ENCODE results near the gene GRIK4. TPM values are rescaled to one million over a fixed set of nuclear protein-coding genes. Genes with fewer than 3 reads are reported as not detected.

Gene GRIK4
- polyA plus RNA-seq, 1 of the 3 experiments (the other 2 are of a cell fraction), result 0.03 TPM

- no peak for TF ChIP-seq REST (IDR thresholded peaks at IDR 0.05; ENCODE audit: low read depth, low read length)
- TF ChIP-seq GABPA (IDR thresholded peaks at IDR 0.05; ENCODE audit: low read depth), result no peak
- TF ChIP-seq MEF2A (IDR thresholded peaks at IDR 0.05; ENCODE audit: borderline replicate concordance, low read depth), result no peak
- TF ChIP-seq RFX5 (IDR thresholded peaks at IDR 0.05; ENCODE audit: low read length), result no peak
- no peak for TF ChIP-seq MXI1 (IDR thresholded peaks at IDR 0.05; ENCODE audit: low read depth, low read length)
- TF ChIP-seq ELF1 (IDR thresholded peaks at IDR 0.05), result no peak
- no peak for TF ChIP-seq SMC3 (IDR thresholded peaks at IDR 0.05; ENCODE audit: low read depth, low read length)
- no peak for TF ChIP-seq POLR2AphosphoS5 (IDR thresholded peaks at IDR 0.05; ENCODE audit: low read depth, low read length)
- TF ChIP-seq RAD21 (IDR thresholded peaks at IDR 0.05; ENCODE audit: low read length), result no peak
- no peak for TF ChIP-seq ZBTB33 (IDR thresholded peaks at IDR 0.05; ENCODE audit: borderline replicate concordance, low read depth)
Observed at GRCh38 chr11:120511820-120512738, 531 bp downstream of the GRIK4 start (continued).

- POLR2A ChIA-PET, result no interaction called here
Observed at GRCh38 chr11:120512739-120513435, 1.3 kb downstream of the GRIK4 start.

More at GRCh38 chr11:120512739-120513435, 1.3 kb downstream of the GRIK4 start:
- H3K4me3 ChIP-seq (ENCODE audit: low read depth in 2 of 2, low read length in 1 of 2), result no peak overlapping the region
- 86% methylated on average over 11 of the region's 22 CpGs for WGBS (ENCODE audit: low lambda C conversion rate)
- peaks cover 18% of the 10 kb centered on the region; the same call in 1 of the 2 replicates for H3K27me3 ChIP-seq (ENCODE audit: insufficient read depth)
- no peaks in the 10 kb centered on the region for H3K9me2 ChIP-seq
- no peaks in the 10 kb centered on the region for H3K36me3 ChIP-seq (replicated peaks in 1 of 2; ENCODE audit: control insufficient read depth in 1 of 2, insufficient read depth in 2 of 2, low read length in 1 of 2)
- 0 out of 4 replicates have a peak overlapping the region, but pooled peaks of 1 of the 2 experiments have one; percentile 8 for H3K27ac ChIP-seq (ENCODE audit: low read depth in 2 of 2, low read length in 1 of 2)
- H3K79me2 ChIP-seq (ENCODE audit: insufficient read depth), result no peaks in the 10 kb centered on the region
- CTCF ChIA-PET, result interaction anchor here (0.6 to 8.8 kb wide), 29 partner anchors 11 to 682 kb away, joined by 3 to 168 read pairs (median 3); no protein-coding TSS in a partner anchor
- H3K4me2 ChIP-seq, result no peak overlapping the region
- no peak for TF ChIP-seq ZBTB33 (IDR thresholded peaks at IDR 0.05; ENCODE audit: borderline replicate concordance, low read depth)
- peak; percentile 18; the same call in 1 of the 2 replicates for TF ChIP-seq SMC3 (IDR thresholded peaks at IDR 0.05; ENCODE audit: low read depth, low read length)
- no peak overlapping the region for H3K9ac ChIP-seq
- peak; percentile 63 for DNase-seq
- no peaks in the 10 kb centered on the region for H3F3A ChIP-seq (replicated peaks; ENCODE audit: insufficient read depth)
- H4K20me1 ChIP-seq (ENCODE audit: insufficient read depth), result no peaks in the 10 kb centered on the region
- H3K4me1 ChIP-seq (ENCODE audit: control insufficient read depth in 1 of 2, insufficient read depth in 2 of 2, low read depth in 1 of 2, low read length in 1 of 2), result peaks cover 0 to 35% of the 10 kb centered on the region in 2 experiments; a peak in 1 of 4 replicates
- H3K9me3 ChIP-seq, result no peaks in the 10 kb centered on the region
- H2AFZ ChIP-seq (ENCODE audit: low read depth), result no peak overlapping the region

Measured in SK-N-SH (cell line).